HL-60 (cell line): ENCODE data around the gene AMN1.

Experiments used
- DNase-seq, 2 experiments: peaks; one replicate each; pipeline ENCODE4 v3.0.0-alpha.2; 2010 to 2020; ENCODE audit warnings: low read depth in 1 of 2, low spot score in 1 of 2
- H3K27ac ChIP-seq: fragments of 250-450 bp; sonication (Bioruptor Pico); replicated peaks from 2 replicates; pipeline ENCODE4 v1.5.1; 2020; ENCODE audit warnings: mild to moderate bottlenecking, moderate library complexity
- H3K27me3 ChIP-seq: fragments of 250-450 bp; sonication (Bioruptor Pico); 2 replicates; pipeline ENCODE4 v1.5.1; 2021; ENCODE audit warnings: mild to moderate bottlenecking, moderate library complexity; ENCODE audit not compliant: insufficient read depth, poor library complexity, severe bottlenecking
- H3K4me3 ChIP-seq: replicated peaks from 2 replicates; pipeline ENCODE4 v1.5.1; 2011; ENCODE audit warnings: mild to moderate bottlenecking, control low read depth, low read length; ENCODE audit not compliant: insufficient read depth
- GABPA ChIP-seq: IDR thresholded peaks from 2 replicates; pipeline ENCODE4 v1.6.1; 2012; ENCODE audit warnings: low read depth
- POLR2AphosphoS5 ChIP-seq: IDR thresholded peaks from 2 replicates; pipeline ENCODE4 v1.6.1; 2012; ENCODE audit warnings: low read depth
- SPI1 ChIP-seq: IDR thresholded peaks from 2 replicates; pipeline ENCODE4 v1.6.1; 2012; ENCODE audit warnings: low read depth, mild to moderate bottlenecking, borderline replicate concordance
- long read RNA-seq: library from polyadenylated mRNA; unstranded; transcript quantifications from one replicate; pipeline ENCODE4 v2.0.0, GENCODE V29; 2020
- TF ChIP-seq, protein P1 (sequence below): IDR thresholded peaks from 2 replicates; pipeline ENCODE4 v1.6.1; 2012; ENCODE audit warnings: low read depth; ENCODE audit not compliant: insufficient replicate concordance
- TF ChIP-seq, protein P2 (sequence below): IDR thresholded peaks from one replicate; pipeline ENCODE4 v1.5.1; 2011; ENCODE audit warnings: low read length, control low read depth, inconsistent platforms; ENCODE audit not compliant: insufficient read depth

The AMN1 gene
- long read RNA-seq, partial matches to known transcripts = 0 of 10 reads
- long read RNA-seq, other reads (novel, unspliced or antisense) = 4 of 10 reads

DNA sequence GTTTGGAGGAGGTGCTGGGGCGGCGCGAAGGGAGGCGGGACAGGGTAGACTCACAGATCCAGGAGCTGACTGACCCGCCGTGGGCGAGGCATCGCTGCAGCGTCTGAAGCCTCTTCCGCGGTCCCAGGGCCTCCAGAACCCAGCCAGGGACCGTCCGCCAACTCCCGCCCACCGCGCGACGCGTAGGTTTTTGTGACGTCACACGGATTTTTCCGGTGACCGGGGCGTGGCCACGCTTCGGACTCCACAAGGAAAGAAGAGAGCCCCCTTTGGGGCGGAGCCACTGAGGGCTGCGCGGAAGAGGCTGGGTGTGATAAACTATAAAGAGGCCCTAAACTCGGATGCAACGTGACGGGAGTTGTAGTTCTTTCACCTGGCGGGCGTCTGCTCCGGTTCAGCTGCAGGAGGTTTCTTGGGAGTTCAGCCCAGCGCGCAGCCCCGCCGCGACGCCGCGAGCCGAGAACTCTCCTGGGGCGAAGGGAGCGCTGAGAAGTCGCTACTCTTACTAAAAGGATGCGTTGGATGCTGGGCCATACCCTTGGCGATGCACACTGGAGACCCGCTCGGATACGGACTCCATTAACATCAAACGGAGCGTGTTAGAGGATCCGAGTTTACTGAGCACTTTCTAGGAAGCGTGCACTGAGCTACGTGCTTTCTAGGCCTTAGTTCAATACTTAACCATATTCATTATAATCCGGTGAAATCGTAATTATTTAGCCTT lies at the start of gene AMN1:
Gene AMN1 (minus strand): TSS at position 105 of the 724 bp plus-strand sequence. CDS start 13 bp downstream, at position 92.
- no peaks in the 10 kb centered on the region for H3K27me3 ChIP-seq
- no peak for TF ChIP-seq SPI1
- TF ChIP-seq, protein P1, sequence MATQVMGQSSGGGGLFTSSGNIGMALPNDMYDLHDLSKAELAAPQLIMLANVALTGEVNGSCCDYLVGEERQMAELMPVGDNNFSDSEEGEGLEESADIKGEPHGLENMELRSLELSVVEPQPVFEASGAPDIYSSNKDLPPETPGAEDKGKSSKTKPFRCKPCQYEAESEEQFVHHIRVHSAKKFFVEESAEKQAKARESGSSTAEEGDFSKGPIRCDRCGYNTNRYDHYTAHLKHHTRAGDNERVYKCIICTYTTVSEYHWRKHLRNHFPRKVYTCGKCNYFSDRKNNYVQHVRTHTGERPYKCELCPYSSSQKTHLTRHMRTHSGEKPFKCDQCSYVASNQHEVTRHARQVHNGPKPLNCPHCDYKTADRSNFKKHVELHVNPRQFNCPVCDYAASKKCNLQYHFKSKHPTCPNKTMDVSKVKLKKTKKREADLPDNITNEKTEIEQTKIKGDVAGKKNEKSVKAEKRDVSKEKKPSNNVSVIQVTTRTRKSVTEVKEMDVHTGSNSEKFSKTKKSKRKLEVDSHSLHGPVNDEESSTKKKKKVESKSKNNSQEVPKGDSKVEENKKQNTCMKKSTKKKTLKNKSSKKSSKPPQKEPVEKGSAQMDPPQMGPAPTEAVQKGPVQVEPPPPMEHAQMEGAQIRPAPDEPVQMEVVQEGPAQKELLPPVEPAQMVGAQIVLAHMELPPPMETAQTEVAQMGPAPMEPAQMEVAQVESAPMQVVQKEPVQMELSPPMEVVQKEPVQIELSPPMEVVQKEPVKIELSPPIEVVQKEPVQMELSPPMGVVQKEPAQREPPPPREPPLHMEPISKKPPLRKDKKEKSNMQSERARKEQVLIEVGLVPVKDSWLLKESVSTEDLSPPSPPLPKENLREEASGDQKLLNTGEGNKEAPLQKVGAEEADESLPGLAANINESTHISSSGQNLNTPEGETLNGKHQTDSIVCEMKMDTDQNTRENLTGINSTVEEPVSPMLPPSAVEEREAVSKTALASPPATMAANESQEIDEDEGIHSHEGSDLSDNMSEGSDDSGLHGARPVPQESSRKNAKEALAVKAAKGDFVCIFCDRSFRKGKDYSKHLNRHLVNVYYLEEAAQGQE = no peak
- TF ChIP-seq, protein P2, sequence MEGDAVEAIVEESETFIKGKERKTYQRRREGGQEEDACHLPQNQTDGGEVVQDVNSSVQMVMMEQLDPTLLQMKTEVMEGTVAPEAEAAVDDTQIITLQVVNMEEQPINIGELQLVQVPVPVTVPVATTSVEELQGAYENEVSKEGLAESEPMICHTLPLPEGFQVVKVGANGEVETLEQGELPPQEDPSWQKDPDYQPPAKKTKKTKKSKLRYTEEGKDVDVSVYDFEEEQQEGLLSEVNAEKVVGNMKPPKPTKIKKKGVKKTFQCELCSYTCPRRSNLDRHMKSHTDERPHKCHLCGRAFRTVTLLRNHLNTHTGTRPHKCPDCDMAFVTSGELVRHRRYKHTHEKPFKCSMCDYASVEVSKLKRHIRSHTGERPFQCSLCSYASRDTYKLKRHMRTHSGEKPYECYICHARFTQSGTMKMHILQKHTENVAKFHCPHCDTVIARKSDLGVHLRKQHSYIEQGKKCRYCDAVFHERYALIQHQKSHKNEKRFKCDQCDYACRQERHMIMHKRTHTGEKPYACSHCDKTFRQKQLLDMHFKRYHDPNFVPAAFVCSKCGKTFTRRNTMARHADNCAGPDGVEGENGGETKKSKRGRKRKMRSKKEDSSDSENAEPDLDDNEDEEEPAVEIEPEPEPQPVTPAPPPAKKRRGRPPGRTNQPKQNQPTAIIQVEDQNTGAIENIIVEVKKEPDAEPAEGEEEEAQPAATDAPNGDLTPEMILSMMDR = no peak
- peak; percentile 85 for TF ChIP-seq POLR2AphosphoS5
- no peak for TF ChIP-seq GABPA
- DNase-seq = peak; percentile 99
- peak within 1 kb of the TSS; percentile 91 for H3K27ac ChIP-seq
- H3K4me3 ChIP-seq = peak within 1 kb of the TSS; percentile 61

DNA sequence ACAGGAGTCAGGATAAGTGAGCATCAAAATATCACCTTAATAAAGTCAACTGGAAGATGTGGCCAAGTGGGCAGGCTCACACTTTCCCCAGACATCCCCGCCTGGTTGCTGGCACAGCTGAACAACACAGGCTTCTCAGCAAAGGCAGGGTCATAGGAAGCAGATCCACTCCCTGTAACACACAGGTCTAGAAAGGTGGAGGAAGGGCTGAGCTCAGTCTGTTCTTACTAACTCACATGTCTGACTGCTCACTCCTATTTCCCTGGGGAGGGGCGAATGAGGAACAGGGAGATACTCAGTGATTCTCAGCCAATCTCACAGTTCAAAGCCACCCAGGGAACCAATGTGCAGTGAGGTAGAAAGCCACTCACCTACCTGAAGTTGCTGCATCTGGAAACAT lies 45.0 kb upstream of the AMN1 start:
- peak in 1 of 2 experiments; percentile 14 for DNase-seq
- TF ChIP-seq, protein P2 = no peak
- TF ChIP-seq, protein P1 = no peak
- TF ChIP-seq GABPA = no peak
- TF ChIP-seq POLR2AphosphoS5 = no peak
- TF ChIP-seq SPI1 = no peak
- Histone ChIP-seq H3K4me3 (no peak overlapping the region), H3K27me3 (no peaks in the 10 kb centered on the region), H3K27ac (no peak overlapping the region)

DNA sequence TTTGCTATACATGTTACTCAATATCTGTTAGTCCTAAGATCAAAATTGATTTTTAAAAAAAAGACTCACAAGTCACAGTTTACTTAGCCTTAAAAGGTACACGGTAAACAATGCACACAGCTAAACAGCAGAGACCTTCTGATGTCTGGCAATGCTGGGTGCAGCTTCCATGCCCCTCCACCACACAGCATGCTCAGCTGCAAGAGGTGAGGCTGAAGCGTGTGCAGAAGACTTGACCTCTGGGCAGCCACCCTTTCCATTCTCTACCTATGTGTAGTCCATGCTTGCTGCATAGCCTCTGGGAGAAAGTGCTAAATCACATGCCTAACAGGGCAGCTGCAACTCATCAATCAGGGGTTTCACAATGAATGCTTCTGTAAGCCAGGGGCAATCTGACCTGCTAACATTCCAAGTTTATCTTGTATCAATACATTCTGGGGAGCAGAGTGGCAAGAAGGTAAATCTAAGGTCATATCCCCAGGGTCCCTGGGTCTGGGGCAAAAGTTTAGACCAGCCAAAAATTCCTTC lies 44.5 kb upstream of the AMN1 start:
- Histone ChIP-seq H3K27me3 (no peaks in the 10 kb centered on the region), H3K27ac (no peak overlapping the region), H3K4me3 (no peak overlapping the region)
- TF ChIP-seq, protein P1 = no peak
- no peak for TF ChIP-seq POLR2AphosphoS5
- no peak for TF ChIP-seq GABPA
- TF ChIP-seq SPI1 = no peak
- TF ChIP-seq, protein P2 = no peak
- DNase-seq = no peak
